Tibial artery (tissue), 4 donors: ENCODE measurements around the gene TAF7.

Source experiments
- DNase-seq, 2 donors: peaks; one replicate each; pipeline ENCODE4 v3.0.0-alpha.2; 2019
- H3K27ac ChIP-seq, 2 donors: fragments of 200-600 bp; sonication (generic) in 1 of 2; 1 replicate in 1 of 2; 2 replicates in 1 of 2; pipeline ENCODE4 v1.5.1; 2018 to 2019; ENCODE audit warnings: mild to moderate bottlenecking in 1 of 2
- H3K27me3 ChIP-seq, 2 donors: fragments of 200-600 bp; sonication (generic) in 1 of 2; one replicate each; pipeline versions ENCODE4 v1.5.1 to v1.6.0; 2016 to 2019
- H3K36me3 ChIP-seq, 3 donors: fragments of 200-600 bp; sonication (generic) in 2 of 3; one replicate each; pipeline ENCODE4 v1.5.1; 2016 to 2019; ENCODE audit warnings: mild to moderate bottlenecking in 2 of 3
- H3K4me1 ChIP-seq, 4 donors: fragments of 200-600 bp; sonication (generic) in 2 of 4; 1 replicate in 3 of 4; 2 replicates in 1 of 4; pipeline ENCODE4 v1.5.1; 2016 to 2019
- H3K4me3 ChIP-seq, 2 donors: fragments of 200-600 bp; sonication (generic) in 1 of 2; 1 replicate in 1 of 2; 2 replicates in 1 of 2; pipeline ENCODE4 v1.5.1; 2018 to 2019; ENCODE audit warnings: mild to moderate bottlenecking in 2 of 2
- H3K9me3 ChIP-seq, 3 donors: fragments of 200-600 bp; sonication (generic) in 1 of 3; one replicate each; pipeline ENCODE4 v1.5.1; 2016 to 2019
- intact Hi-C: fragments of 100-400 bp; cut with DNase I; formaldehyde crosslinking; loops from one replicate; pipeline ENCODE4 v1.15.0; 2023; ENCODE audit warnings: low total_unique reads
- TF ChIP-seq, protein P1 (sequence below), 2 experiments: fragments of 200-600 bp in 1 of 2; fragments of 450-650 bp in 1 of 2; IDR thresholded peaks; one replicate each; pipeline ENCODE4 v1.5.1; 2017 to 2019; ENCODE audit warnings: antibody characterized with exemption in 2 of 2, mild to moderate bottlenecking in 1 of 2, moderate library complexity in 1 of 2

TAF7 gene, protein sequence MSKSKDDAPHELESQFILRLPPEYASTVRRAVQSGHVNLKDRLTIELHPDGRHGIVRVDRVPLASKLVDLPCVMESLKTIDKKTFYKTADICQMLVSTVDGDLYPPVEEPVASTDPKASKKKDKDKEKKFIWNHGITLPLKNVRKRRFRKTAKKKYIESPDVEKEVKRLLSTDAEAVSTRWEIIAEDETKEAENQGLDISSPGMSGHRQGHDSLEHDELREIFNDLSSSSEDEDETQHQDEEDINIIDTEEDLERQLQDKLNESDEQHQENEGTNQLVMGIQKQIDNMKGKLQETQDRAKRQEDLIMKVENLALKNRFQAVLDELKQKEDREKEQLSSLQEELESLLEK

DNA sequence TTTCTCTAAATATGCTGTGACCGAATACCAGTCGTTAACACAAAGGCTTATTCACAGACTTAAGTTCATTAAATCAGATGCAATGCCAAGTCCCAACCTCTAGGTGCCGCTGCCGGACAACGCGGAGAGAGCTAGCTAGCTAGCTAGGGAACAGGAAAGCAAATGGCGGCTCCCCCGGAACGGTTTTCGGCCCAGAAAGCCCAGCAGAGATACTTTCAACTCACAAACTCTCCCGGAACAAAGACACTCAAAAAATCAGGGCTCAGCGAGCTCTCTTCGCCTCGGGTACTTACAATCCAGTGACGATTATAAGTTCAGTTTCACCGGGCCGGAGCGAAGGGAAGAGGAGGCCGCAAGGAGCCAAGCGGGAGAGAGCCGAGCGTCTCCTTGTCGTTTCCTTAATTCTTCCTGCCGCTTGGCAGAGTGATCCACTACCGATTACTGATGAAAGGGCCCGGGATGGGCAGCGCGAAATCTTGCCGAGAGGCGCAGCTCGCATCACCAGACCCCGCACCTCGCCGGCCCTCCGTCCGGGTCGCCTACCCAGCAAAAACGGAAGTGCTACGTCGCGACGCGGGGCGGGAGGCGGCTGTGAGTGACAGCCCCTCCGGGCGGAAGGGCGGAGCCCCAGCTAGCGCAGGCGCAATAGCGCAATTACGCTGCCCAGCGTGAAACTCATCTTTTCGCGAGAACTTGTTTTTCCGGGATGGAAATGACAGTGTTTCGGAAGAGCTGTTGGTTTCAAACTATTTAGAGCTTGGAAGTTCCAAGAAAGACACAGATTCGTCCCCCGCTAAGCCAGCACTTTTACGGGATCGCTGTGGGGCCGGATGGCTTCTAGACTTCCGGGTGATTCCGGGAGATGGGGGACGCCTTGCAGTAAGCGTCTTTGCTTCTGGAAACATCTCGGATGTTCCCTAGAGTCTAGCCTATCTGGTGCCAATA, at the start of gene TAF7:
Gene TAF7 (minus strand): TSS at position 560 of the 945 bp plus-strand sequence. CDS start 740 bp downstream, outside the sequence.
- peaks cover 14 to 58% (median 41%) of the 10 kb centered on the region in 3 donors for H3K9me3 ChIP-seq
- peak within 1 kb of the TSS; percentile 85 to 89 for H3K27ac ChIP-seq
- peak; percentile 81 to 91 for DNase-seq
- TF ChIP-seq, protein P1, sequence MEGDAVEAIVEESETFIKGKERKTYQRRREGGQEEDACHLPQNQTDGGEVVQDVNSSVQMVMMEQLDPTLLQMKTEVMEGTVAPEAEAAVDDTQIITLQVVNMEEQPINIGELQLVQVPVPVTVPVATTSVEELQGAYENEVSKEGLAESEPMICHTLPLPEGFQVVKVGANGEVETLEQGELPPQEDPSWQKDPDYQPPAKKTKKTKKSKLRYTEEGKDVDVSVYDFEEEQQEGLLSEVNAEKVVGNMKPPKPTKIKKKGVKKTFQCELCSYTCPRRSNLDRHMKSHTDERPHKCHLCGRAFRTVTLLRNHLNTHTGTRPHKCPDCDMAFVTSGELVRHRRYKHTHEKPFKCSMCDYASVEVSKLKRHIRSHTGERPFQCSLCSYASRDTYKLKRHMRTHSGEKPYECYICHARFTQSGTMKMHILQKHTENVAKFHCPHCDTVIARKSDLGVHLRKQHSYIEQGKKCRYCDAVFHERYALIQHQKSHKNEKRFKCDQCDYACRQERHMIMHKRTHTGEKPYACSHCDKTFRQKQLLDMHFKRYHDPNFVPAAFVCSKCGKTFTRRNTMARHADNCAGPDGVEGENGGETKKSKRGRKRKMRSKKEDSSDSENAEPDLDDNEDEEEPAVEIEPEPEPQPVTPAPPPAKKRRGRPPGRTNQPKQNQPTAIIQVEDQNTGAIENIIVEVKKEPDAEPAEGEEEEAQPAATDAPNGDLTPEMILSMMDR (IDR thresholded peaks at IDR 0.05) = peak; percentile 69 to 78
- peaks cover 42 to 45% (median 45%) of the 10 kb centered on the region in 3 donors for H3K36me3 ChIP-seq
- intact Hi-C loops = loop anchor here (5.0 to 10.0 kb wide), 2 partner anchors 94 to 242 kb away; partner anchors contain the start of genes PCDHGA10 and PCDHGB7
- no peaks in the 10 kb centered on the region for H3K27me3 ChIP-seq
- peaks cover 0 to 12% (median 3%) of the 10 kb centered on the region in 4 donors for H3K4me1 ChIP-seq
- H3K4me3 ChIP-seq = peak within 1 kb of the TSS; percentile 69 to 71

DNA sequence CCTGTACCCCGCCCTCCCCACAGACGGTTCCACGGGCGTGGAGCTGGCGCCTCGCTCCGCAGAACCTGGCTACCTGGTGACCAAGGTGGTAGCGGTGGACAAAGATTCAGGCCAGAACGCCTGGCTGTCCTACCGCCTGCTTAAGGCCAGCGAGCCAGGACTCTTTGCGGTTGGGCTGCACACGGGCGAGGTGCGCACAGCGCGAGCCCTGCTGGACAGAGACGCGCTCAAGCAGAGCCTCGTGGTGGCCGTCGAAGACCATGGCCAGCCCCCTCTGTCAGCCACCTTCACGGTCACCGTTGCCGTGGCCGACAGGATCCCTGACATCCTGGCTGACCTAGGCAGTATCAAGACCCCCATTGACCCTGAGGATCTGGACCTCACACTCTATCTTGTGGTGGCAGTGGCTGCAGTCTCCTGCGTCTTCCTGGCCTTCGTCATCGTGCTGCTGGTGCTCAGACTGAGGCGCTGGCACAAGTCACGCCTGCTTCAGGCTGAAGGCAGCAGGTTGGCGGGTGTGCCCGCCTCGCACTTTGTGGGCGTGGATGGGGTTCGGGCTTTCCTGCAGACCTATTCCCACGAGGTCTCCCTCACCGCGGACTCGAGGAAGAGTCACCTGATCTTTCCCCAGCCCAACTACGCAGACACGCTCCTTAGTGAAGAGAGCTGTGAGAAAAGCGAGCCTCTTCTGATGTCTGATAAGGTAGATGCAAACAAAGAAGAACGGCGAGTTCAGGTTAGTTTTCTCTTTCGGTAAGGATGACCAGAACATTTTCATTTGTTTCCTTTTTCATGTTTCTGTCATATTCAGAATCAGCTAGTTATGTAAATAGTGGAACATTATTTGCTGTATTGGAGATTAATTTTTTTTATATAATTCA, 45.7 kb upstream of the TAF7 start:
- Histone ChIP-seq H3K9me3 (peaks cover 21 to 98% (median 87%) of the 10 kb centered on the region in 3 donors), H3K27me3 (peaks cover 0 to 3% of the 10 kb centered on the region in 2 donors), H3K36me3 (peaks cover 0 to 46% (median 37%) of the 10 kb centered on the region in 3 donors), H3K4me1 (no peaks in the 10 kb centered on the region), H3K4me3 (no peak overlapping the region), H3K27ac (no peak overlapping the region)
- intact Hi-C loops = no loop called here
- no peak for DNase-seq
- TF ChIP-seq, protein P1 (IDR thresholded peaks at IDR 0.05) = no peak

DNA sequence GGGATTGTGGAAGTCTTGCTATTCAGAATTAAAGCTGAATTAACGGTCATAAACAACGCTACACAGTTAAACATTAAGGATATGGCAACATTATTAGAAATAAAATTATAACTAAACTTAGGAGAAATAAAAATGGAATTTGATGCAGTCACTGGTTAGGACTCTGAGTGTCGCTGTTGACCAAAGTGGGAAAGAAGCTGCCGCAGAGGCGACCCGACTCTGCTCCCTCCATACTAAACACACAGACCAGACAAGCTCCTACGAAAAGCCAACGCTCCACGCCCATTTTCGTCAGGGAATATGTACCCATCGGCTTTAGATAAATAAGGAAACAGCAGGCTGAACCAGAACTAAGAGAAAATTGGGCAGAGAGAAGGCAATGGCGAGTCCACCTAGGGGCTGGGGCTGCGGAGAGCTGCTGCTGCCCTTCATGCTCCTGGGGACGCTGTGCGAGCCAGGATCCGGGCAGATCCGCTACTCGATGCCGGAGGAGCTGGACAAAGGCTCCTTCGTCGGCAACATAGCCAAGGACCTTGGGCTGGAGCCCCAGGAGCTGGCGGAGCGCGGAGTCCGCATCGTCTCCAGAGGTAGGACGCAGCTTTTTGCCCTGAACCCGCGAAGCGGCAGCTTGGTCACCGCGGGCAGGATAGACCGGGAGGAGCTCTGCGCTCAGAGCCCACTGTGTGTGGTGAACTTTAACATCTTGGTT, 43.5 kb upstream of the TAF7 start, which contains the start of gene PCDHGA5:
Gene PCDHGA5 (plus strand): TSS at position 211 of the 709 bp plus-strand sequence. CDS start 169 bp downstream, at position 380.
- Histone ChIP-seq H3K36me3 (peaks cover 0 to 34% (median 34%) of the 10 kb centered on the region in 3 donors), H3K4me3 (peak within 1 kb of the TSS; percentile 14 to 29), H3K27me3 (peaks cover 0 to 3% of the 10 kb centered on the region in 2 donors), H3K27ac (no peak within 1 kb of the TSS), H3K4me1 (no peaks in the 10 kb centered on the region), H3K9me3 (peaks cover 21 to 98% (median 84%) of the 10 kb centered on the region in 3 donors)
- TF ChIP-seq, protein P1 (IDR thresholded peaks at IDR 0.05) = no peak
- intact Hi-C loops = no loop called here
- DNase-seq = no peak

DNA sequence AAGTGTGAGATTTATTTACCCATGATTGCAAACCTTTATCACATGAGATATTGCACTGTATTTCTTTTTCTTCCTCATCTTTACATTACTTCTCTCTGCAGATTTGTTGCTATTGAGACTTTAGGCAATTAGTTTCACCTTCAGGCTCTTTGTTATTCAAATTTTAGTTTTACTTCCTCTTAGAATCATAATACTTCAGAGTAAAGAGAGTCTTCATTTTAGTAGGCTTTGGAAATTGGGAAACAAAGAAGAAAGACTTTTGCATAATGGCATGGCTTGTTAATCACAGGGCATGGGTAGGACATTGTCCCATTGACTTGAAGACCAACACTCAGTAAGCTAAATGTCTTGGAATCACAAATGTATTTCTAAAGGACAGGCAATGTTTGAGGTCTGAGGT, 42.1 kb upstream of the TAF7 start:
- H3K4me1 ChIP-seq = no peaks in the 10 kb centered on the region
- TF ChIP-seq, protein P1 (IDR thresholded peaks at IDR 0.05) = no peak
- H3K9me3 ChIP-seq = peaks cover 21 to 99% (median 87%) of the 10 kb centered on the region in 3 donors
- no peak for DNase-seq
- H3K36me3 ChIP-seq = peaks cover 0 to 39% (median 34%) of the 10 kb centered on the region in 3 donors
- H3K27me3 ChIP-seq = peaks cover 0 to 3% of the 10 kb centered on the region in 2 donors
- intact Hi-C loops = no loop called here
- no peak overlapping the region for H3K27ac ChIP-seq
- H3K4me3 ChIP-seq = no peak overlapping the region
